GM12878 (cell line): ENCODE results near the gene ANKRD37. TPM values are rescaled to one million over a fixed set of nuclear protein-coding genes. Genes with fewer than 3 reads are reported as not detected.
A peak's percentile ranks its signal among the peaks of the same experiment; 100 is the strongest.

Experiments used
- BMI1 ChIP-seq: fragments of 450-650 bp; IDR thresholded peaks from 2 replicates; pipeline ENCODE4 v1.6.1; 2016; ENCODE audit warnings: mild to moderate bottlenecking, moderate library complexity, borderline replicate concordance
- POLR2AphosphoS5 ChIP-seq: IDR thresholded peaks from 2 replicates; pipeline ENCODE4 v1.6.1; 2011; ENCODE audit warnings: mild to moderate bottlenecking, low read length, inconsistent platforms
- RAD51 ChIP-seq: fragments of 450-650 bp; IDR thresholded peaks from 2 replicates; pipeline ENCODE4 v1.6.1; 2016; ENCODE audit warnings: moderate library complexity, mild to moderate bottlenecking, inconsistent platforms
- SIX5 ChIP-seq: IDR thresholded peaks from 2 replicates; pipeline ENCODE4 v1.6.1; 2011; ENCODE audit warnings: mild to moderate bottlenecking, low read depth, low read length, moderate library complexity; ENCODE audit not compliant: severe bottlenecking
- SMAD1 ChIP-seq: fragments of 450-650 bp; IDR thresholded peaks from 2 replicates; pipeline ENCODE4 v1.6.1; 2018; ENCODE audit warnings: mild to moderate bottlenecking, low read depth; ENCODE audit not compliant: partially characterized antibody
- SP1 ChIP-seq: IDR thresholded peaks from one replicate; pipeline ENCODE4 v1.6.1; 2011; ENCODE audit warnings: low read depth, low read length
- STAT3 ChIP-seq: IDR thresholded peaks from 2 replicates; pipeline ENCODE4 v1.6.1; 2011; ENCODE audit warnings: low read depth, low read length, improper control_type of control experiment
- SUPT20H ChIP-seq: IDR thresholded peaks from 2 replicates; pipeline ENCODE4 v1.6.1; 2011; ENCODE audit warnings: low read depth, mild to moderate bottlenecking, low read length, moderate library complexity, borderline replicate concordance; ENCODE audit not compliant: control insufficient read depth
- polyA plus RNA-seq, 11 experiments: library from polyadenylated mRNA; depleted of rRNA in 4 of 11; unstranded in 6 of 11; stranded (reverse) in 5 of 11; fragments of >200 nt; fragmentation: Nextera tagmentation in 4 of 11; fragmentation: Illumina TruSeq in 1 of 11; extraction: Ambion mirVana in 4 of 11; extraction: Trizol in 1 of 11; gene quantifications; 1 replicate in 1 of 11; 2 replicates in 10 of 11; pipeline versions ENCODE4 v1.2.1 to v1.2.3, GENCODE V29; 2011 to 2016; ENCODE audit warnings: inconsistent platforms in 2 of 11, missing spikeins in 2 of 11, low read depth in 1 of 11
- total RNA-seq, 4 experiments: library from RNA; depleted of rRNA in 3 of 4; stranded (reverse); fragments of >200 nt in 3 of 4; fragmentation: Illumina TruSeq in 1 of 4; extraction: Trizol in 1 of 4; gene quantifications; 2 replicates each; pipeline versions ENCODE4 v1.2.1 to v1.2.3, GENCODE V29; 2013 to 2021
- TF ChIP-seq, protein P1 (sequence below): fragments of 450-650 bp; IDR thresholded peaks from 2 replicates; pipeline ENCODE4 v1.6.1; 2017; ENCODE audit warnings: mild to moderate bottlenecking, moderate library complexity
- TF ChIP-seq, protein P2 (sequence below): IDR thresholded peaks from 2 replicates; pipeline ENCODE4 v1.6.1; 2011; ENCODE audit warnings: borderline replicate concordance, low read depth, mild to moderate bottlenecking, moderate library complexity, low read length; ENCODE audit not compliant: insufficient read depth, poor library complexity, severe bottlenecking
- TF ChIP-seq, protein P3 (sequence below): fragments of 450-650 bp; IDR thresholded peaks from 2 replicates; pipeline ENCODE4 v1.6.1; 2017; ENCODE audit warnings: mild to moderate bottlenecking
- TF ChIP-seq, protein P4 (sequence below): fragments of 450-650 bp; formaldehyde crosslinking; IDR thresholded peaks from 2 replicates; pipeline ENCODE4 v1.5.0; 2022; ENCODE audit warnings: mild to moderate bottlenecking, missing genetic modification characterization

The ANKRD37 gene
- total and polyA plus RNA-seq, 10 of the 15 experiments (the other 5 are each of a cell fraction or from before 2014, with no cell fraction given), result 10.6 to 67.9 (median 24.2) TPM

DNA sequence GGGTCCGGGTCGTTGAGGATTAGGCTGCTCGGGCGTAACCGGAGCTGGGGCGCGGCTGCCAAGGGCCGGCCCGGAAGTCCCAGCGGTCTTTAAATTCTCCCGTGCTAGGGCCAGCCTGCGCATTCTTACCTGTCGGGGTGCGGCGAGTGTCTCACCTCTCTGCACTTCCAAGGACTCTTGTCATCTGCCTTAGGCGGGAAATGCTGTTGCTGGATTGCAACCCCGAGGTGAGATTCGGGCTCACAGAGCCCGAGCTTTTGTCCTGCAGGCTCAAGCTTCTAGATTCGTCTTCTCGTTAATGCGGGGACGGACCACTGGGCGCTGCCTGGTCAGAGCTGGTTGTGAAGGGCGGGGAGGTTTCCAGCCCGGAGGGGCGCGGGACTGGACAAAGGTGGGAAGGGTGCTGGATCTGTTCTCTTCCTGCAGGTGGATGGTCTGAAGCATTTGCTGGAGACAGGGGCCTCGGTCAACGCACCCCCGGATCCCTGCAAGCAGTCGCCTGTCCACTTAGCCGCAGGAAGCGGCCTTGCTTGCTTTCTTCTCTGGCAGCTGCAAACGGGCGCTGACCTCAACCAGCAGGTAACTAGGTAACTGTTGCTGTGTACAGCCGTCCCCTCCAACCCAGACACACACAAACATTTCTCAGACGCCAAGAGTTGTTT is at the start of gene ANKRD37 (continued):
- TF ChIP-seq, protein P1, sequence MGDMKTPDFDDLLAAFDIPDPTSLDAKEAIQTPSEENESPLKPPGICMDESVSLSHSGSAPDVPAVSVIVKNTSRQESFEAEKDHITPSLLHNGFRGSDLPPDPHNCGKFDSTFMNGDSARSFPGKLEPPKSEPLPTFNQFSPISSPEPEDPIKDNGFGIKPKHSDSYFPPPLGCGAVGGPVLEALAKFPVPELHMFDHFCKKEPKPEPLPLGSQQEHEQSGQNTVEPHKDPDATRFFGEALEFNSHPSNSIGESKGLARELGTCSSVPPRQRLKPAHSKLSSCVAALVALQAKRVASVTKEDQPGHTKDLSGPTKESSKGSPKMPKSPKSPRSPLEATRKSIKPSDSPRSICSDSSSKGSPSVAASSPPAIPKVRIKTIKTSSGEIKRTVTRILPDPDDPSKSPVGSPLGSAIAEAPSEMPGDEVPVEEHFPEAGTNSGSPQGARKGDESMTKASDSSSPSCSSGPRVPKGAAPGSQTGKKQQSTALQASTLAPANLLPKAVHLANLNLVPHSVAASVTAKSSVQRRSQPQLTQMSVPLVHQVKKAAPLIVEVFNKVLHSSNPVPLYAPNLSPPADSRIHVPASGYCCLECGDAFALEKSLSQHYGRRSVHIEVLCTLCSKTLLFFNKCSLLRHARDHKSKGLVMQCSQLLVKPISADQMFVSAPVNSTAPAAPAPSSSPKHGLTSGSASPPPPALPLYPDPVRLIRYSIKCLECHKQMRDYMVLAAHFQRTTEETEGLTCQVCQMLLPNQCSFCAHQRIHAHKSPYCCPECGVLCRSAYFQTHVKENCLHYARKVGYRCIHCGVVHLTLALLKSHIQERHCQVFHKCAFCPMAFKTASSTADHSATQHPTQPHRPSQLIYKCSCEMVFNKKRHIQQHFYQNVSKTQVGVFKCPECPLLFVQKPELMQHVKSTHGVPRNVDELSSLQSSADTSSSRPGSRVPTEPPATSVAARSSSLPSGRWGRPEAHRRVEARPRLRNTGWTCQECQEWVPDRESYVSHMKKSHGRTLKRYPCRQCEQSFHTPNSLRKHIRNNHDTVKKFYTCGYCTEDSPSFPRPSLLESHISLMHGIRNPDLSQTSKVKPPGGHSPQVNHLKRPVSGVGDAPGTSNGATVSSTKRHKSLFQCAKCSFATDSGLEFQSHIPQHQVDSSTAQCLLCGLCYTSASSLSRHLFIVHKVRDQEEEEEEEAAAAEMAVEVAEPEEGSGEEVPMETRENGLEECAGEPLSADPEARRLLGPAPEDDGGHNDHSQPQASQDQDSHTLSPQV, result no peak
- TF ChIP-seq, protein P2, sequence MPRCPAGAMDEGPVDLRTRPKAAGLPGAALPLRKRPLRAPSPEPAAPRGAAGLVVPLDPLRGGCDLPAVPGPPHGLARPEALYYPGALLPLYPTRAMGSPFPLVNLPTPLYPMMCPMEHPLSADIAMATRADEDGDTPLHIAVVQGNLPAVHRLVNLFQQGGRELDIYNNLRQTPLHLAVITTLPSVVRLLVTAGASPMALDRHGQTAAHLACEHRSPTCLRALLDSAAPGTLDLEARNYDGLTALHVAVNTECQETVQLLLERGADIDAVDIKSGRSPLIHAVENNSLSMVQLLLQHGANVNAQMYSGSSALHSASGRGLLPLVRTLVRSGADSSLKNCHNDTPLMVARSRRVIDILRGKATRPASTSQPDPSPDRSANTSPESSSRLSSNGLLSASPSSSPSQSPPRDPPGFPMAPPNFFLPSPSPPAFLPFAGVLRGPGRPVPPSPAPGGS, result no peak
- TF ChIP-seq STAT3 (no peak), POLR2AphosphoS5 (peak; percentile 80), SIX5 (no peak), SUPT20H (no peak), RAD51 (no peak), BMI1 (no peak), SMAD1 (peak; percentile 84), SP1 (no peak)
- TF ChIP-seq, protein P3, sequence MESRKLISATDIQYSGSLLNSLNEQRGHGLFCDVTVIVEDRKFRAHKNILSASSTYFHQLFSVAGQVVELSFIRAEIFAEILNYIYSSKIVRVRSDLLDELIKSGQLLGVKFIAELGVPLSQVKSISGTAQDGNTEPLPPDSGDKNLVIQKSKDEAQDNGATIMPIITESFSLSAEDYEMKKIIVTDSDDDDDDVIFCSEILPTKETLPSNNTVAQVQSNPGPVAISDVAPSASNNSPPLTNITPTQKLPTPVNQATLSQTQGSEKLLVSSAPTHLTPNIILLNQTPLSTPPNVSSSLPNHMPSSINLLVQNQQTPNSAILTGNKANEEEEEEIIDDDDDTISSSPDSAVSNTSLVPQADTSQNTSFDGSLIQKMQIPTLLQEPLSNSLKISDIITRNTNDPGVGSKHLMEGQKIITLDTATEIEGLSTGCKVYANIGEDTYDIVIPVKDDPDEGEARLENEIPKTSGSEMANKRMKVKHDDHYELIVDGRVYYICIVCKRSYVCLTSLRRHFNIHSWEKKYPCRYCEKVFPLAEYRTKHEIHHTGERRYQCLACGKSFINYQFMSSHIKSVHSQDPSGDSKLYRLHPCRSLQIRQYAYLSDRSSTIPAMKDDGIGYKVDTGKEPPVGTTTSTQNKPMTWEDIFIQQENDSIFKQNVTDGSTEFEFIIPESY, result 0 out of 2 replicates have a peak, but pooled peaks have one; percentile 16
- TF ChIP-seq, protein P4, sequence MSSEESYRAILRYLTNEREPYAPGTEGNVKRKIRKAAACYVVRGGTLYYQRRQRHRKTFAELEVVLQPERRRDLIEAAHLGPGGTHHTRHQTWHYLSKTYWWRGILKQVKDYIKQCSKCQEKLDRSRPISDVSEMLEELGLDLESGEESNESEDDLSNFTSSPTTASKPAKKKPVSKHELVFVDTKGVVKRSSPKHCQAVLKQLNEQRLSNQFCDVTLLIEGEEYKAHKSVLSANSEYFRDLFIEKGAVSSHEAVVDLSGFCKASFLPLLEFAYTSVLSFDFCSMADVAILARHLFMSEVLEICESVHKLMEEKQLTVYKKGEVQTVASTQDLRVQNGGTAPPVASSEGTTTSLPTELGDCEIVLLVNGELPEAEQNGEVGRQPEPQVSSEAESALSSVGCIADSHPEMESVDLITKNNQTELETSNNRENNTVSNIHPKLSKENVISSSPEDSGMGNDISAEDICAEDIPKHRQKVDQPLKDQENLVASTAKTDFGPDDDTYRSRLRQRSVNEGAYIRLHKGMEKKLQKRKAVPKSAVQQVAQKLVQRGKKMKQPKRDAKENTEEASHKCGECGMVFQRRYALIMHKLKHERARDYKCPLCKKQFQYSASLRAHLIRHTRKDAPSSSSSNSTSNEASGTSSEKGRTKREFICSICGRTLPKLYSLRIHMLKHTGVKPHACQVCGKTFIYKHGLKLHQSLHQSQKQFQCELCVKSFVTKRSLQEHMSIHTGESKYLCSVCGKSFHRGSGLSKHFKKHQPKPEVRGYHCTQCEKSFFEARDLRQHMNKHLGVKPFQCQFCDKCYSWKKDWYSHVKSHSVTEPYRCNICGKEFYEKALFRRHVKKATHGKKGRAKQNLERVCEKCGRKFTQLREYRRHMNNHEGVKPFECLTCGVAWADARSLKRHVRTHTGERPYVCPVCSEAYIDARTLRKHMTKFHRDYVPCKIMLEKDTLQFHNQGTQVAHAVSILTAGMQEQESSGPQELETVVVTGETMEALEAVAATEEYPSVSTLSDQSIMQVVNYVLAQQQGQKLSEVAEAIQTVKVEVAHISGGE (CRISPR knock-in tag), result no peak
- TF ChIP-seq, all 136 proteins: peak for 21
